CD4-positive, CD25-positive, alpha-beta regulatory T cell (primary cell): ENCODE measurements around the gene BAG2. TPM values are rescaled to one million over a fixed set of nuclear protein-coding genes. Genes with fewer than 3 reads are reported as not detected.
A peak's percentile ranks its signal among the peaks of the same experiment; 100 is the strongest.

ENCODE experiments used
- ATAC-seq, 2 donors: fragments of 150-1000 bp; cut with Tn5 transposase; one replicate each; pipeline ENCODE4 v1.10.0; 2021; ENCODE audit warnings: low read depth in 2 of 2, moderate number of reproducible peaks in 2 of 2, moderate library complexity in 1 of 2
- DNase-seq, 3 donors: peaks; one replicate each; pipeline versions ENCODE4 v3.0.0 to v3.0.0-alpha.2; 2012 to 2022; ENCODE audit warnings: mixed read lengths in 1 of 3
- H3K27ac ChIP-seq: one replicate; pipeline ENCODE4 v1.7.0; 2013; ENCODE audit warnings: mild to moderate bottlenecking, low read length; ENCODE audit not compliant: insufficient read depth, poor library complexity, severe bottlenecking
- H3K27me3 ChIP-seq: one replicate; pipeline ENCODE4 v1.7.0; 2013; ENCODE audit warnings: low read length; ENCODE audit not compliant: control insufficient read depth, insufficient read depth
- H3K36me3 ChIP-seq: one replicate; pipeline ENCODE4 v1.7.0; 2013; ENCODE audit warnings: mild to moderate bottlenecking, low read length, moderate library complexity; ENCODE audit not compliant: control insufficient read depth, insufficient read depth
- H3K4me1 ChIP-seq: 2 replicates; pipeline ENCODE4 v1.7.0; 2013; ENCODE audit warnings: mild to moderate bottlenecking, low read length; ENCODE audit not compliant: insufficient read depth, control insufficient read depth, poor library complexity, severe bottlenecking
- H3K4me3 ChIP-seq: one replicate; pipeline ENCODE4 v1.7.0; 2013; ENCODE audit warnings: low read depth, mild to moderate bottlenecking, low read length, moderate library complexity
- H3K9me3 ChIP-seq, 2 experiments: 1 replicate in 1 of 2; 2 replicates in 1 of 2; pipeline ENCODE4 v1.7.0; 2013; ENCODE audit warnings: low read length in 2 of 2, mild to moderate bottlenecking in 1 of 2, moderate library complexity in 1 of 2; ENCODE audit not compliant: control insufficient read depth in 2 of 2
- H3K27ac Mint-ChIP-seq, 3 donors: one replicate each; pipeline ENCODE4 v1.8.0; 2020 to 2022; ENCODE audit warnings: mild to moderate bottlenecking in 3 of 3, mixed read lengths in 3 of 3, moderate library complexity in 2 of 3
- H3K27me3 Mint-ChIP-seq: one replicate; pipeline ENCODE4 v1.8.0; 2022; ENCODE audit warnings: mild to moderate bottlenecking, mixed read lengths
- H3K36me3 Mint-ChIP-seq: one replicate; pipeline ENCODE4 v1.8.0; 2020; ENCODE audit warnings: mixed read lengths
- H3K4me1 Mint-ChIP-seq, 4 donors: one replicate each; pipeline ENCODE4 v1.8.0; 2020 to 2022; ENCODE audit warnings: mixed read lengths in 4 of 4, mild to moderate bottlenecking in 1 of 4
- H3K4me3 Mint-ChIP-seq, 4 donors: one replicate each; pipeline ENCODE4 v1.8.0; 2020 to 2022; ENCODE audit warnings: mild to moderate bottlenecking in 4 of 4, mixed read lengths in 4 of 4, moderate library complexity in 3 of 4
- H3K9me3 Mint-ChIP-seq, 7 donors: one replicate each; pipeline ENCODE4 v1.8.0; 2020 to 2022; ENCODE audit warnings: mixed read lengths in 7 of 7, mild to moderate bottlenecking in 3 of 7, moderate library complexity in 2 of 7
- polyA plus RNA-seq, 4 donors: library from polyadenylated mRNA; unstranded; fragments of 300-500 nt; fragmentation: Illumina TruSeq; gene quantifications; one replicate each; pipeline ENCODE4 v1.2.3, GENCODE V29; 2021
- total RNA-seq: library from RNA; stranded (reverse); gene quantifications from one replicate; pipeline ENCODE4 v1.2.3, GENCODE V29; 2022

The BAG2 gene
- total and polyA plus RNA-seq, 5 donors from 2014 or later: 2.1 to 3.7 (median 3.0) TPM

DNA sequence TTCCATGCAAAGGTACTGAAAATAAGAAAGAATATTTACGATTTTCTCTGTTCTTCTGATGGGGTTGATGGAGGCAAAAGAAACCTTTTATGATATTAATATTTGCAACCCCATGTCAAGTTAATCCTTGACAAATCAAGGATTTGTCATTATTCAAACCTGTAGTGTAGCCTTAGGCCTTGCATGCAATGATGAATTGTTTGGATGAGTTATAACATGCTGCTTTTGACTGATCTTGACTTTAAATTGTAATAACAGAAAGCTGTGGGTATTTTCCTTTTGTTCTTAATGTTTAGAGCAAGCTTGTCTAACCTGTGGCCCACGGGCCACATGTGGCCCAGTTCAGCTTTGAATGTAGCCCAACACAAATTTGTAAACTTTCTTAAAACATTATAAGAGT, 13.0 kb upstream of the BAG2 start:
- H3K36me3 ChIP-seq: peaks cover 26% of the 10 kb centered on the region
- H3K27me3 ChIP-seq: no peaks in the 10 kb centered on the region
- Mint-ChIP-seq H3K27me3 (no peaks in the 10 kb centered on the region), H3K9me3 (peaks cover 0 to under 1% (median 0%) of the 10 kb centered on the region in 7 donors), H3K4me1 (peaks cover 0 to 3% (median 0%) of the 10 kb centered on the region in 4 donors), H3K36me3 (peaks cover 41% of the 10 kb centered on the region), H3K27ac (no peak overlapping the region), H3K4me3 (no peak overlapping the region)
- no peak for DNase-seq
- no peak overlapping the region for H3K4me3 ChIP-seq
- H3K27ac ChIP-seq: no peak overlapping the region
- no peaks in the 10 kb centered on the region for H3K4me1 ChIP-seq
- ATAC-seq: no peak
- no peaks in the 10 kb centered on the region for H3K9me3 ChIP-seq

DNA sequence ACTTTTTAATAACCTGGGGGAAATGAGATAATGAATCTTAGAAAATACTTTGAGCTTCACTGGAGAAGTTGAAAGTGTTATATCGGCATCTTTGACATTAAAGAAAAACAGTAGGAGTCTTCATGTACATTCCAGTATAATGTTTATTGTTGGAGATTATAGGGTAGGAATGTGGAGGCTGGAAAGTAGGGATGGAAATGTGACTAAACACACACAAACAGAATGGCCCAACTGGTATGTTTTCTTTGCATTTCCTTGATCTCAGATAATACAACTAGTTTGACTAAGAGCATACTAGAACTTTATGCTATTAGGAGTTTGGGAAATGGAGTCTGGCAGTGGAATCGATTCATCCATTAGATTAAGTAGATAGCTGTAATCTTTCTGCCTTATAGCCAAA, 10.1 kb upstream of the BAG2 start:
- Mint-ChIP-seq H3K9me3 (peaks cover 0 to 15% (median 0%) of the 10 kb centered on the region in 7 donors), H3K27me3 (no peaks in the 10 kb centered on the region), H3K27ac (no peak overlapping the region), H3K4me3 (no peak overlapping the region), H3K36me3 (peaks cover 52% of the 10 kb centered on the region), H3K4me1 (peaks cover 0 to 11% (median 2%) of the 10 kb centered on the region in 4 donors)
- Histone ChIP-seq H3K27me3 (no peaks in the 10 kb centered on the region), H3K4me3 (no peak overlapping the region), H3K9me3 (peaks cover 0 to 4% of the 10 kb centered on the region in 2 experiments), H3K27ac (no peak overlapping the region), H3K4me1 (no peaks in the 10 kb centered on the region), H3K36me3 (peaks cover 24% of the 10 kb centered on the region)
- ATAC-seq (no peak), DNase-seq (no peak)

DNA sequence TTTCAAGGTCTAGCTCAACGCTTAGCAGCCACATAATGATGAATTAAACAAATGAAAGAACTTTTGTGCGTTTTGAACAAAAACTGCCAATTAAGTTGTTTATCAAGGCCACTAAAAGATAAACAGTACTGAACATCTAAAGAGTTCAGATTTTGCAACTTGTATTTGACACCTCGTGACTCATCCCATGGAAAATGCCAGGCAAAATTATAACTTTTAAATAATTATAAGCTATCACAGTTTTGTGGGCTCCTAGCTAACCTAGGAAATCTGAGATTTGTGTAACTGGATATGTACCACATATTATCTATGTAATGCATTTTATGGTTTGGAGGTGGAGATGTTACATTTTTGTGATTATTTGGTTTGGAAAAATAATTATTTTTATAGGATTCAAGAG, 9.6 kb upstream of the BAG2 start:
- Histone ChIP-seq H3K9me3 (peaks cover 0 to 4% of the 10 kb centered on the region in 2 experiments), H3K27ac (no peak overlapping the region), H3K4me1 (no peaks in the 10 kb centered on the region), H3K4me3 (no peak overlapping the region), H3K27me3 (no peaks in the 10 kb centered on the region), H3K36me3 (peaks cover 24% of the 10 kb centered on the region)
- Mint-ChIP-seq H3K27me3 (no peaks in the 10 kb centered on the region), H3K27ac (no peak overlapping the region), H3K4me3 (no peak overlapping the region), H3K9me3 (peaks cover 0 to 15% (median 0%) of the 10 kb centered on the region in 7 donors), H3K4me1 (peaks cover 0 to 11% (median 2%) of the 10 kb centered on the region in 4 donors), H3K36me3 (peaks cover 48% of the 10 kb centered on the region)
- DNase-seq: no peak
- ATAC-seq: no peak

DNA sequence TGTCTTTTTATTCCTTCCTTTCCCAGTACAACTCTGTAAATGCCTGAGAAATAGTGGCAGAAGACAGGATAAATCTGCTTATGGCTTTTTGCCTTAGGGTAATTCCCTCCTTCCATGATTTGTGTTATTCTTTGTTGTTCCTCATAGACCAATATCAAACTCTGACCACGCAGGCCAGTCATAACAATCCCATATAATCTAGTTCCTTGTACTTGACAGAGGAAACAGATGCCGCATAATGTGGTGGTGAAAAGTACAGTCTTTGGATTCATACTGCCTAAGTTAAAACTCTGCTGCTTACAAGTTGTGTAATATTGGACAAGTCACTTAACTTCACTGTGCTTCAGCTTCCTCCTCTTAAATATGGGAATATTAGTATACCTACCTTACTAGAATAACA, 8.2 kb upstream of the BAG2 start:
- Mint-ChIP-seq H3K36me3 (peaks cover 47% of the 10 kb centered on the region), H3K4me3 (no peak overlapping the region), H3K27ac (no peak overlapping the region), H3K9me3 (peaks cover 0 to 15% (median 0%) of the 10 kb centered on the region in 7 donors), H3K4me1 (peaks cover 0 to 11% (median 0%) of the 10 kb centered on the region in 4 donors), H3K27me3 (no peaks in the 10 kb centered on the region)
- Histone ChIP-seq H3K27ac (no peak overlapping the region), H3K9me3 (peaks cover 0 to 4% of the 10 kb centered on the region in 2 experiments), H3K4me3 (no peak overlapping the region), H3K4me1 (no peaks in the 10 kb centered on the region), H3K36me3 (peaks cover 24% of the 10 kb centered on the region), H3K27me3 (no peaks in the 10 kb centered on the region)
- ATAC-seq (no peak), DNase-seq (no peak)

DNA sequence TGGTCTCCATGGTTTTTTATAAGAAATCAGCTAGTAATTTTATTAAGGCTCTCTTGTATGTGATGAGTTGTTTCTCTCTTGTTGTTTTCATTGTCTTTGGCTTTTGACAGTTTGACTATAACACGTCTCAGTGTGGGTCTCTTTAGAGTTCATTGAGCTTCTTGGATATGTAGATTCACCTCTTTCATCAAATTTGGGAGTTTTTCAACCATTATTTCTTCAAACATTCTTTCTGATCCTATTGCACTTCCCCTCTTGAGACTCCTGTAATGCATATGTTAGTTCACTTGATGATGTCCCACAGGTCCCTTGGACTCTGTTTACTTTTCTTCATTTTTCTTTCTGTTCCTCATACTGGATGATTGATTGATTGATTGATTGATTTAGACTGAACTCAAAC, 7.0 kb upstream of the BAG2 start:
- Histone ChIP-seq H3K27me3 (no peaks in the 10 kb centered on the region), H3K27ac (no peak overlapping the region), H3K4me1 (no peaks in the 10 kb centered on the region), H3K4me3 (no peak overlapping the region), H3K9me3 (peaks cover 0 to 4% of the 10 kb centered on the region in 2 experiments), H3K36me3 (peaks cover 24% of the 10 kb centered on the region)
- Mint-ChIP-seq H3K27me3 (no peaks in the 10 kb centered on the region), H3K4me1 (peaks cover 0 to 11% (median 0%) of the 10 kb centered on the region in 4 donors), H3K9me3 (peaks cover 0 to 15% (median 0%) of the 10 kb centered on the region in 7 donors), H3K27ac (no peak overlapping the region), H3K4me3 (no peak overlapping the region), H3K36me3 (peaks cover 47% of the 10 kb centered on the region)
- no peak for DNase-seq
- ATAC-seq: no peak

DNA sequence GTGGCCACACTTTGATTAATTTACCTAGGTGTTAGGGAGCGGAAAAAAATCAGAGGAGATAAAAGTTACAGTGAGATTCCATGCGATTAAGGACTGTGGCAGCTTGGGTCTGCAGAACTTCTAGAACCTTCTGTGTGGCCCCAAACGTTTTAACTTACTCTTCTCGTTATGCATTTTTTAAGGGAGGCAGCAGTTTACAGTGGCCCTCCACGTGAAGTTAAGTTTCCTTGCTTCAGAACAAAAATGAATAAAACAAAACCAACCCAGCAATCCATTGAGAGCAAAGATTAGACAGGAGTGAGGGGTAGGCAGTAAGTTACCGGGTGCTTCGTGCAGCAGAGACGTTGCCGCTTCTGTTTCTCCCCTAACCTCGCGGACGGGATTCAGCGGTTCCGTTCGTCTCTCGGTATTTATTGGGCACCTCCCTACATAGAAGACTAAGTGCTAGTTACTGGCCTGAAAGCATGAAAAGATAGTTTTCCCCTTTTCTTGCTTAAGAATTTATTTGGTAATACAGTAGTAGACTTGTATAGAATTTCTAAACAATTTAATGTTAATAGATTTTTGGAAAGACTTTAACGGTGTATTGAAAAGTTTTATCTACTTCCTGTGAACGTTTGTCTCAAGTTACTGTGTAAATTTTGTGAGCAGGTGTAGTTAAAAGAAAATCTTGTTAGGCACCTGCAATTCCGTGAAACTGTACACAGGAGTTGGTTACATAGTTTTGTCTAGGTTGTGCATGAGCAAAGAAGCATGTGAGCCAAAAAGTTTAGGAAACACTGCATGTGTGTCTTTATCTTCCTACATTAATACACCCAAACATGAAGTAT, 1.1 kb downstream of the BAG2 start:
- H3K36me3 Mint-ChIP-seq: peaks cover 1% of the 10 kb centered on the region
- no peaks in the 10 kb centered on the region for H3K27me3 ChIP-seq
- peaks cover 24 to 48% (median 27%) of the 10 kb centered on the region in 4 donors for H3K4me1 Mint-ChIP-seq

DNA sequence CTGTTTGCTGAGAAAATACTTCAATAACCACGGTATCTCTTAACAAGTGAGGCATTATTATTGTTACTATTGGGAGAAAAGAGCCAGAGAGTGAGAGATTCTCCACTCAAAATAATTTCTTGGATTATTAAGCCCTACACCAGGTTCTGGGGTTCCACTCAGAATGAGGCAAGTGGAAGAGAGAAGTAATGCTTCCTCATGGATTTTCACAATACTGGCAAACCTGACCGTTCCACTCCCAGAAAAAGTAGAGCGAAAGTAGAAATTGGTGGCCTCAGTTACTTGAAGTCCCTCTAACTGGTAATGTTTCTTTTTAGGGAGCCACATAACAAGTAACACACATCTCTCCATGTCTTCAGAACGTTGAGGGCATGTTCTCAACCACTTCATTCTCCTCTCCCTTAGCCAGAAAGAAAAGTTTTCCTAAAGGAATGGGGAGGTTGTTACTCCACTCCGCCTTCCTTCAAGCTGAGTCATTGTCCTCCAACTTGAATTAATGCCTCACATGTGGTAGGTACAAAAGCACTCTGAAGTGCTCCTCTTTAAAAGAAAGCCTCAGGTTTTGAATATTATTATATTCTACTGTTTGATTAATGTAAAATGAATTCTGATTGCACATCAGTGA, 1.9 kb downstream of the BAG2 start:
- DNase-seq: peak in 1 of 3 donors; percentile 13

More for the DNA sequence above, 1.1 kb downstream of the BAG2 start:
- Histone ChIP-seq H3K4me3 (peak overlapping the region; percentile 90), H3K27ac (peak overlapping the region; percentile 88), H3K4me1 (peaks cover 22% of the 10 kb centered on the region), H3K36me3 (no peaks in the 10 kb centered on the region), H3K9me3 (no peaks in the 10 kb centered on the region)
- Mint-ChIP-seq H3K9me3 (no peaks in the 10 kb centered on the region), H3K27ac (peak overlapping the region; percentile 79 to 92 (median 92)), H3K4me3 (peak overlapping the region; percentile 92 to 94 (median 94)), H3K27me3 (no peaks in the 10 kb centered on the region)
- ATAC-seq (no peak), DNase-seq (peak in 2 of 3 donors; percentile 29 to 73)

More for the DNA sequence above, 1.9 kb downstream of the BAG2 start:
- H3K9me3 Mint-ChIP-seq: no peaks in the 10 kb centered on the region
- Histone ChIP-seq H3K27me3 (no peaks in the 10 kb centered on the region), H3K27ac (peak overlapping the region; percentile 88), H3K4me1 (peaks cover 22% of the 10 kb centered on the region), H3K4me3 (peak overlapping the region; percentile 90), H3K36me3 (no peaks in the 10 kb centered on the region), H3K9me3 (no peaks in the 10 kb centered on the region)
- H3K36me3 Mint-ChIP-seq: no peaks in the 10 kb centered on the region
- H3K27ac Mint-ChIP-seq: peak overlapping the region; percentile 48 to 92 (median 79)
- H3K4me1 Mint-ChIP-seq: peaks cover 24 to 50% (median 28%) of the 10 kb centered on the region in 4 donors
- H3K27me3 Mint-ChIP-seq: no peaks in the 10 kb centered on the region
- peak overlapping the region; percentile 92 to 94 (median 94) for H3K4me3 Mint-ChIP-seq
- no peak for ATAC-seq
